Body of pancreas (tissue), 4 donors: ENCODE results near the gene RIN3. TPM values are rescaled to one million over a fixed set of nuclear protein-coding genes. Genes with fewer than 3 reads are reported as not detected.

ENCODE experiments used
- ATAC-seq: fragments of 150-250 bp; one replicate; pipeline ENCODE4 v1.9.1; 2016
- DNase-seq, 4 donors: peaks; one replicate each; pipeline ENCODE4 v3.0.0-alpha.2; 2019
- H3K27ac ChIP-seq, 4 donors: fragments of 200-600 bp; sonication (generic); 1 replicate in 3 of 4; 2 replicates in 1 of 4; pipeline versions ENCODE4 v1.5.1 to v1.6.1; 2016 to 2019; ENCODE audit warnings: mild to moderate bottlenecking in 1 of 4, mixed read lengths in 1 of 4, moderate library complexity in 1 of 4
- H3K27me3 ChIP-seq, 2 donors: fragments of 200-600 bp; sonication (generic); one replicate each; pipeline ENCODE4 v1.6.0; 2016; ENCODE audit warnings: mild to moderate bottlenecking in 1 of 2
- H3K36me3 ChIP-seq, 2 donors: fragments of 200-600 bp; sonication (generic); replicated peaks in 1 of 2; 2 replicates each; pipeline ENCODE4 v1.5.1; 2016; ENCODE audit warnings: low read depth in 2 of 2; ENCODE audit not compliant: insufficient read depth in 1 of 2
- H3K4me1 ChIP-seq: fragments of 200-600 bp; sonication (generic); one replicate; pipeline ENCODE4 v1.6.0; 2016
- H3K4me3 ChIP-seq, 2 donors: fragments of 200-600 bp; sonication (generic); 1 replicate in 1 of 2; 2 replicates in 1 of 2; pipeline ENCODE4 v1.5.1; 2016 to 2019
- H3K9me3 ChIP-seq, 3 donors: fragments of 200-600 bp; sonication (generic); 1 replicate in 2 of 3; 2 replicates in 1 of 3; pipeline ENCODE4 v1.5.1; 2016
- CTCF ChIP-seq, 7 experiments: fragments of 450-650 bp in 4 of 7; fragments of 200-600 bp in 3 of 7; sonication (generic) in 3 of 7; IDR thresholded peaks; one replicate each; pipeline ENCODE4 v1.5.1; 2016 to 2019; ENCODE audit warnings: antibody characterized with exemption in 7 of 7
- POLR2A ChIP-seq, 3 donors: fragments of 450-650 bp; IDR thresholded peaks; one replicate each; pipeline ENCODE4 v1.6.1; 2016; ENCODE audit warnings: antibody characterized with exemption in 3 of 3, mild to moderate bottlenecking in 2 of 3
- WGBS, 2 donors: methylation state at CpG; one replicate each; pipeline ENCODE4 v1.1.5; 2017; 5-methylcytosine and 5-hydroxymethylcytosine counted together
- intact Hi-C: fragments of 100-400 bp; cut with DNase I; formaldehyde crosslinking; loops from one replicate; pipeline ENCODE4 v1.15.1; 2023
- total RNA-seq, 2 donors: library from RNA; depleted of rRNA; stranded (reverse); fragments of >200 nt; gene quantifications; one replicate each; pipeline ENCODE4 v1.1.0, GENCODE V29; 2016

RIN3 gene
- total RNA-seq, 2 donors from 2014 or later, result 2.6 to 3.3 TPM

GRCh38 chr14:92519246-92520101 is 5.9 kb downstream of the RIN3 start:
- ATAC-seq, result no peak
- H3K27me3 ChIP-seq, result peaks cover 0 to under 1% of the 10 kb centered on the region in 2 donors
- no peak overlapping the region for H3K27ac ChIP-seq
- DNase-seq, result no peak
- no peaks in the 10 kb centered on the region for H3K9me3 ChIP-seq
- peaks cover 3% of the 10 kb centered on the region for H3K4me1 ChIP-seq
- H3K36me3 ChIP-seq, result no peaks in the 10 kb centered on the region
- no peak for TF ChIP-seq CTCF (IDR thresholded peaks at IDR 0.05)
- TF ChIP-seq POLR2A (IDR thresholded peaks at IDR 0.05), result no peak
- no peak overlapping the region for H3K4me3 ChIP-seq
- intact Hi-C loops, result no loop called here
- 59 to 78% methylated on average over 7 to 20 of the region's 20 CpGs for WGBS, 2 donors

DNA sequence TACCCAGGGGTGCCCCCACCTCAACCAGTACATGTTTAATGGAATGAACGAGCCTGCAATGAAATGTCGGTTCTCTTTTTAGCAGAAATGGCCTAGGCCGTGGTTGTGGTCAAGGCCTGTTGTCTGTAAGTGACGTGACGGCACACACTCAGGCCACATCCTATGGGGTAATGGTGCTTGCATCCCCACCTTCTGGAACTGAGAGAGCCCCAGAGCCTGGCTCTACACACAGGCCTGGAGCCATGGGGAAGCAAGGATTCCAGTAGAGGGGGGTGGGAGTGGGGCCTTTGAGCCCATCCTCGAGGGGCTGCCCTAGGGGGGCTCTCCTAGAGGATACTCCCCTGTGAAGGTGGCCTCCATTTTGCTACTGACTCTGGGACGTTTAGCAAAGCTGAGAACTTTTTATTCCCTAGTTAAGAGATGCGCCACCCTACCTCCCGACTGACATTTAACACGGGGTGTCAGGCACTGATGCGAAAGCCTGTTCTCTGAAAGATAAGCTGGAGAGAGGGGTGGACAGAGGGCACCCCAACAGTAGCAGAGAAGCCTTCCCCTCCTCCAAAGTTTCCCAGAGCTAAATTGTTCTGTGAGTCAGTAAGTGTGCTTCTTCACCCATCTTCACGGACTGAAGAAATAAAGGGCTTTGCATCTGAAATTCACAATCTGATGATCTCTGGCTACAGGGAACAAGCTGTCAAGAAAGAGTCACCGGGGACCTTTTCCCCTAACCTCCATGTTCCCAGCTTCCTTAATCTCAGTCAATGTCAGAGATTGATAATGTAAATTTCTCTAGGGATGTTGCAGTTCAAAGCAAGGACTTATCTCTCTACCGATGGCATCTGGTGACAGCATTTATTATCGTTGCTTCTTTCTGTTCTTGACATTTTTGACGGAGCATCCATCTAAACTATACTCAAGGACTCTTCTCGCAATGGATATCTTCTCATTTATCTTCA is 6.8 kb downstream of the RIN3 start:
- no peak for TF ChIP-seq CTCF (IDR thresholded peaks at IDR 0.05)
- TF ChIP-seq POLR2A (IDR thresholded peaks at IDR 0.05), result no peak
- H3K9me3 ChIP-seq, result no peaks in the 10 kb centered on the region
- H3K4me3 ChIP-seq, result no peak overlapping the region
- no peaks in the 10 kb centered on the region for H3K36me3 ChIP-seq
- no peak for ATAC-seq
- H3K27me3 ChIP-seq, result no peaks in the 10 kb centered on the region
- no peak overlapping the region for H3K27ac ChIP-seq
- H3K4me1 ChIP-seq, result no peaks in the 10 kb centered on the region
- DNase-seq, result peak in 1 of 4 donors; percentile 46
- WGBS, 2 donors, result 68 to 79% methylated on average over 14 to 17 of the region's 17 CpGs
- intact Hi-C loops, result no loop called here

DNA sequence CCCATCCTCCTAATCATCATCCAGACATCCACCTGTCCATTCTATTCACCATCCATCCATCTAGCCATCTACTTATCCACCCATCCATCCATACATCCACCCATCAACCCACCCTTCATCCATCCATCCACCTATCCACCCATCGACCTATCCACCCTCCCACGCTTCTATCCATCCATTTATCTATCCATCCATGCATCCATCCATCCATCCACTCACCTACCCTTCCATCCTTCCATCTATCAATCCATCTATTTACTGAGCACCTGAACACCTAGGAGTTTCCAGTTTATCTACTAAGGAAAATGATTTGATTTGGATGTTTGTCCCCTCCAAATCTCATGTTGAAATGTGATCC is 7.5 kb downstream of the RIN3 start:
- ATAC-seq (no peak), DNase-seq (no peak)
- Histone ChIP-seq H3K27ac (no peak overlapping the region), H3K4me3 (no peak overlapping the region), H3K9me3 (no peaks in the 10 kb centered on the region), H3K27me3 (no peaks in the 10 kb centered on the region), H3K4me1 (no peaks in the 10 kb centered on the region), H3K36me3 (no peaks in the 10 kb centered on the region)
- intact Hi-C loops, result no loop called here
- TF ChIP-seq CTCF (IDR thresholded peaks at IDR 0.05), result no peak
- 67 to 81% methylated on average over 2 of the region's 2 CpGs for WGBS, 2 donors

GRCh38 chr14:92523752-92524151 is 10.2 kb downstream of the RIN3 start:
- intact Hi-C loops, result no loop called here
- no peaks in the 10 kb centered on the region for H3K36me3 ChIP-seq
- H3K27me3 ChIP-seq, result no peaks in the 10 kb centered on the region
- no peak for TF ChIP-seq CTCF (IDR thresholded peaks at IDR 0.05)
- TF ChIP-seq POLR2A (IDR thresholded peaks at IDR 0.05), result no peak
- DNase-seq (no peak), ATAC-seq (no peak)
- no peaks in the 10 kb centered on the region for H3K4me1 ChIP-seq
- no peaks in the 10 kb centered on the region for H3K9me3 ChIP-seq
- H3K27ac ChIP-seq, result no peak overlapping the region
- 72 to 80% methylated on average over 4 to 6 of the region's 6 CpGs for WGBS, 2 donors
- H3K4me3 ChIP-seq, result no peak overlapping the region
